Measurements from ENCODE around the gene SART3. TPM values are rescaled to one million over a fixed set of nuclear protein-coding genes. Genes with fewer than 3 reads are reported as not detected.

Gene SART3
- polyA plus RNA-seq, 1 donor (not counting 4 experiments of a cell fraction or from before 2014, with no cell fraction given) = 19.0 TPM

DNA sequence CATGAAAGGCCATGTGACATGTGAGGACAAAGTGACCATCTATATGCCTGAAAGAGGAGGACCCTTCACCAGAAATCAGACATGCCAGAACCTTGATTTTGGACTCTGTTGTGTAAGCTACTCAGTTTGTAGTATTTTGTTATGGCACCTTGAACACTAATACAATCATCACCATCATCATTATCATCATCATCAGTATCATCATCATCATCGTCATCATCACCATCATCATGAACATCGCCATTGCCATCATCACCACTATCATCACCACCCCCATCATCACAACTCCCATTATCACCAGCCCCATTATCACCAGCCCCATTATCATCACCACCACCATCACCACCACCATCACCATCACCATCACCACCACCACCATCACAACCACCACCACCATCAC lies 17.3 kb upstream of the SART3 start:
- H3K27ac ChIP-seq (ENCODE audit: control insufficient read depth, insufficient read depth, low read length) = no peak overlapping the region
- no peak overlapping the region for H2AFZ ChIP-seq (ENCODE audit: control insufficient read depth, low read length)
- H3K4me3 ChIP-seq (ENCODE audit: control insufficient read depth in 2 of 3, extremely low read depth in 1 of 3, insufficient read depth in 2 of 3, low read depth in 1 of 3, low read length in 3 of 3) = no peak overlapping the region
- no peaks in the 10 kb centered on the region for H4K20me1 ChIP-seq (ENCODE audit: control insufficient read depth, extremely low read depth, insufficient read depth, low read length)
- DNase-seq (ENCODE audit: low read depth, low spot score) (no peak), FAIRE-seq (no peak)
- no peaks in the 10 kb centered on the region for H3K4me1 ChIP-seq (ENCODE audit: control insufficient read depth, extremely low read depth, insufficient read depth, low read length)
- H3K36me3 ChIP-seq (ENCODE audit: control insufficient read depth in 2 of 2, extremely low read depth in 1 of 2, insufficient read depth in 2 of 2, low read length in 2 of 2) = no peaks in the 10 kb centered on the region
- TF ChIP-seq, protein P1, sequence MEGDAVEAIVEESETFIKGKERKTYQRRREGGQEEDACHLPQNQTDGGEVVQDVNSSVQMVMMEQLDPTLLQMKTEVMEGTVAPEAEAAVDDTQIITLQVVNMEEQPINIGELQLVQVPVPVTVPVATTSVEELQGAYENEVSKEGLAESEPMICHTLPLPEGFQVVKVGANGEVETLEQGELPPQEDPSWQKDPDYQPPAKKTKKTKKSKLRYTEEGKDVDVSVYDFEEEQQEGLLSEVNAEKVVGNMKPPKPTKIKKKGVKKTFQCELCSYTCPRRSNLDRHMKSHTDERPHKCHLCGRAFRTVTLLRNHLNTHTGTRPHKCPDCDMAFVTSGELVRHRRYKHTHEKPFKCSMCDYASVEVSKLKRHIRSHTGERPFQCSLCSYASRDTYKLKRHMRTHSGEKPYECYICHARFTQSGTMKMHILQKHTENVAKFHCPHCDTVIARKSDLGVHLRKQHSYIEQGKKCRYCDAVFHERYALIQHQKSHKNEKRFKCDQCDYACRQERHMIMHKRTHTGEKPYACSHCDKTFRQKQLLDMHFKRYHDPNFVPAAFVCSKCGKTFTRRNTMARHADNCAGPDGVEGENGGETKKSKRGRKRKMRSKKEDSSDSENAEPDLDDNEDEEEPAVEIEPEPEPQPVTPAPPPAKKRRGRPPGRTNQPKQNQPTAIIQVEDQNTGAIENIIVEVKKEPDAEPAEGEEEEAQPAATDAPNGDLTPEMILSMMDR (optimal IDR thresholded peaks at IDR 0.05 in 1 of 3, IDR thresholded peaks at IDR 0.05 in 1 of 3, conservative IDR thresholded peaks at IDR 0.05 in 1 of 3; ENCODE audit: extremely low read depth in 1 of 3, insufficient read depth in 2 of 3, low read length in 3 of 3) = no peak
- no peak for TF ChIP-seq EZH2 (IDR thresholded peaks at IDR 0.05; ENCODE audit: low read length)
- no peak overlapping the region for H3K9ac ChIP-seq (ENCODE audit: control insufficient read depth, extremely low read depth, insufficient read depth, low read length)
- H3K4me2 ChIP-seq (ENCODE audit: control insufficient read depth, extremely low read depth, insufficient read depth, low read depth, low read length) = no peak overlapping the region
- no peaks in the 10 kb centered on the region for H3K9me1 ChIP-seq (ENCODE audit: control insufficient read depth, extremely low read depth, insufficient read depth, low read length)
- no peaks in the 10 kb centered on the region for H3K27me3 ChIP-seq (ENCODE audit: control insufficient read depth, extremely low read depth, insufficient read depth, low read length)
- no peaks in the 10 kb centered on the region for H3K79me2 ChIP-seq (ENCODE audit: control insufficient read depth, insufficient read depth, low read length)
- H3K9me3 ChIP-seq (ENCODE audit: control insufficient read depth, low read depth, low read length) = no peaks in the 10 kb centered on the region
- dilution Hi-C loops (cut with MboI; ENCODE audit: extremely low pct_ligation_motif_present, low sequenced_read_pairs) = no loop called here

DNA sequence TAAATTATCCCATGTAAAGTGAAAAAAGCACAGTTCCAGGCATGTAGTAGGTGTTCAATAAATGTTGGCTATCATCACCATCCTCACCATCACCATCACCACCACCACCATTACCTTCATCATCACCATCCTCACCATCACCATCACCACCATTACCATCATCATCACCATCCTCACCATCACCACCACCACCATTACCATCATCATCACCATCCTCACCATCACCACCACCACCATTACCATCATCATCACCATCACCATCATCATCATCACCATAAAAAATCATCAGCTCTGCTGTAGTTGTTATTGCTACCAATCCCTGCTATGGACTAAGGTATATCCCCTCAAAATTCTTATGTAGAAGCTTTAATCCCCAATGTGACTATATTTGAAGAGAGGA lies 16.5 kb upstream of the SART3 start:
- H3K4me2 ChIP-seq (ENCODE audit: control insufficient read depth, extremely low read depth, insufficient read depth, low read depth, low read length) = no peak overlapping the region
- H3K4me3 ChIP-seq (ENCODE audit: control insufficient read depth in 2 of 3, extremely low read depth in 1 of 3, insufficient read depth in 2 of 3, low read depth in 1 of 3, low read length in 3 of 3) = no peak overlapping the region
- no peaks in the 10 kb centered on the region for H3K79me2 ChIP-seq (ENCODE audit: control insufficient read depth, insufficient read depth, low read length)
- H2AFZ ChIP-seq (ENCODE audit: control insufficient read depth, low read length) = no peak overlapping the region
- H3K4me1 ChIP-seq (ENCODE audit: control insufficient read depth, extremely low read depth, insufficient read depth, low read length) = no peaks in the 10 kb centered on the region
- no peaks in the 10 kb centered on the region for H3K9me1 ChIP-seq (ENCODE audit: control insufficient read depth, extremely low read depth, insufficient read depth, low read length)
- TF ChIP-seq, protein P1 (optimal IDR thresholded peaks at IDR 0.05 in 1 of 3, IDR thresholded peaks at IDR 0.05 in 1 of 3, conservative IDR thresholded peaks at IDR 0.05 in 1 of 3; ENCODE audit: extremely low read depth in 1 of 3, insufficient read depth in 2 of 3, low read length in 3 of 3) = no peak
- TF ChIP-seq EZH2 (IDR thresholded peaks at IDR 0.05; ENCODE audit: low read length) = no peak
- dilution Hi-C loops (cut with MboI; ENCODE audit: extremely low pct_ligation_motif_present, low sequenced_read_pairs) = no loop called here
- no peaks in the 10 kb centered on the region for H3K9me3 ChIP-seq (ENCODE audit: control insufficient read depth, low read depth, low read length)
- peaks cover 1% of the 10 kb centered on the region for H3K27me3 ChIP-seq (ENCODE audit: control insufficient read depth, extremely low read depth, insufficient read depth, low read length)
- H3K9ac ChIP-seq (ENCODE audit: control insufficient read depth, extremely low read depth, insufficient read depth, low read length) = no peak overlapping the region
- FAIRE-seq (no peak), DNase-seq (ENCODE audit: low read depth, low spot score) (no peak)
- H3K27ac ChIP-seq (ENCODE audit: control insufficient read depth, insufficient read depth, low read length) = no peak overlapping the region
- H4K20me1 ChIP-seq (ENCODE audit: control insufficient read depth, extremely low read depth, insufficient read depth, low read length) = no peaks in the 10 kb centered on the region
- no peaks in the 10 kb centered on the region for H3K36me3 ChIP-seq (ENCODE audit: control insufficient read depth in 2 of 2, extremely low read depth in 1 of 2, insufficient read depth in 2 of 2, low read length in 2 of 2)
